Prostate gland (tissue), 2 donors: ENCODE data around the gene CHST10. TPM values are rescaled to one million over a fixed set of nuclear protein-coding genes. Genes with fewer than 3 reads are reported as not detected.

Source experiments
- DNase-seq: peaks from one replicate; pipeline ENCODE4 v3.0.0-alpha.2; 2019; ENCODE audit warnings: low spot score
- H3K27ac ChIP-seq, 2 donors: fragments of 200-600 bp; sonication (generic); 2 replicates each; pipeline ENCODE4 v1.5.1; 2017 to 2019
- H3K27me3 ChIP-seq: fragments of 200-600 bp; sonication (generic); replicated peaks from 2 replicates; pipeline ENCODE4 v1.5.1; 2019; ENCODE audit not compliant: insufficient read depth
- H3K36me3 ChIP-seq, 2 donors: fragments of 200-600 bp; sonication (generic); 1 replicate in 1 of 2; 2 replicates in 1 of 2; pipeline versions ENCODE4 v1.5.1 to v1.8.1; 2017 to 2019
- H3K4me1 ChIP-seq: fragments of 200-600 bp; sonication (generic); replicated peaks from 2 replicates; pipeline ENCODE4 v1.5.1; 2019
- H3K4me3 ChIP-seq, 2 donors: fragments of 200-600 bp; sonication (generic); 2 replicates each; pipeline ENCODE4 v1.5.1; 2017 to 2019
- H3K9me3 ChIP-seq: fragments of 200-600 bp; sonication (generic); 2 replicates; pipeline ENCODE4 v1.5.1; 2017
- POLR2A ChIP-seq: fragments of 450-650 bp; IDR thresholded peaks from one replicate; pipeline ENCODE4 v1.6.1; 2016; ENCODE audit warnings: antibody characterized with exemption, mild to moderate bottlenecking
- POLR2AphosphoS5 ChIP-seq: sonication (generic); formaldehyde crosslinking; IDR thresholded peaks from one replicate; pipeline ENCODE4 v1.6.1; 2017; ENCODE audit warnings: antibody characterized with exemption
- WGBS: methylation state at CpG from one replicate; pipeline ENCODE4 v1.1.5; 2018; 5-methylcytosine and 5-hydroxymethylcytosine counted together
- intact Hi-C: fragments of 100-400 bp; cut with DNase I; formaldehyde crosslinking; loops from one replicate; pipeline ENCODE4 v1.14.2; 2022
- total RNA-seq, 2 donors: library from RNA; depleted of rRNA; stranded (reverse); fragments of >200 nt; gene quantifications; one replicate each; pipeline ENCODE4 v1.1.0, GENCODE V29; 2016
- TF ChIP-seq, protein P1 (sequence below), 4 experiments: fragments of 200-600 bp in 2 of 4; fragments of 450-650 bp in 2 of 4; sonication (generic) in 2 of 4; IDR thresholded peaks; 1 replicate in 3 of 4; 2 replicates in 1 of 4; pipeline ENCODE4 v1.5.1; 2016 to 2019; ENCODE audit warnings: antibody characterized with exemption in 4 of 4, mild to moderate bottlenecking in 2 of 4, moderate library complexity in 2 of 4

The CHST10 gene
- total RNA-seq, 2 donors from 2014 or later: 10.0 to 27.7 TPM

DNA sequence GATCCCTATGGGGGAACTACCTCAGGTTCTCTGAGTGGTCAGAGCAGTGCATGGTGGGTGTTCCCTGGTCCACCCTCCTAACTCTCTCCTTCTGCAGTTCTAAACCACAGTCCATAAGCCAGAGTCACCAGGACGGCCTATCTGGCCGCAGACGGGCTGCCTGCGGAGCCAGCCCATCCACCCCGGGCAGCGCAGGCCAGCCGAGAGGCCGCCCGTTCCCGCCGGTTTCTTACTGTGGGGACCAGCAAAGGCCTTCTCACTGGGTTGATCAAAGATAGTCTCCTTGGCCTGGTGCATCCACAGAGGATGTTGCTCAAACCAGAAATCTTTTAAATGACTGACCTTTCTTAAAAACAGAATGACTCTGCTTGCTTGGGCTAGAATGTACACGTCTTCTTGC is 9.6 kb upstream of the CHST10 start:
- H3K27ac ChIP-seq: no peak overlapping the region
- H3K27me3 ChIP-seq: no peaks in the 10 kb centered on the region
- no peak overlapping the region for H3K4me3 ChIP-seq
- no peak for DNase-seq
- TF ChIP-seq, protein P1, sequence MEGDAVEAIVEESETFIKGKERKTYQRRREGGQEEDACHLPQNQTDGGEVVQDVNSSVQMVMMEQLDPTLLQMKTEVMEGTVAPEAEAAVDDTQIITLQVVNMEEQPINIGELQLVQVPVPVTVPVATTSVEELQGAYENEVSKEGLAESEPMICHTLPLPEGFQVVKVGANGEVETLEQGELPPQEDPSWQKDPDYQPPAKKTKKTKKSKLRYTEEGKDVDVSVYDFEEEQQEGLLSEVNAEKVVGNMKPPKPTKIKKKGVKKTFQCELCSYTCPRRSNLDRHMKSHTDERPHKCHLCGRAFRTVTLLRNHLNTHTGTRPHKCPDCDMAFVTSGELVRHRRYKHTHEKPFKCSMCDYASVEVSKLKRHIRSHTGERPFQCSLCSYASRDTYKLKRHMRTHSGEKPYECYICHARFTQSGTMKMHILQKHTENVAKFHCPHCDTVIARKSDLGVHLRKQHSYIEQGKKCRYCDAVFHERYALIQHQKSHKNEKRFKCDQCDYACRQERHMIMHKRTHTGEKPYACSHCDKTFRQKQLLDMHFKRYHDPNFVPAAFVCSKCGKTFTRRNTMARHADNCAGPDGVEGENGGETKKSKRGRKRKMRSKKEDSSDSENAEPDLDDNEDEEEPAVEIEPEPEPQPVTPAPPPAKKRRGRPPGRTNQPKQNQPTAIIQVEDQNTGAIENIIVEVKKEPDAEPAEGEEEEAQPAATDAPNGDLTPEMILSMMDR (IDR thresholded peaks at IDR 0.05): no peak
- TF ChIP-seq POLR2A (no peak), POLR2AphosphoS5 (no peak)
- H3K4me1 ChIP-seq: no peaks in the 10 kb centered on the region
- no peaks in the 10 kb centered on the region for H3K9me3 ChIP-seq
- 90% methylated on average over 12 of the region's 12 CpGs for WGBS
- H3K36me3 ChIP-seq: no peaks in the 10 kb centered on the region
- intact Hi-C loops: loop anchor here (5.0 to 10.0 kb wide), 2 partner anchors 130 to 558 kb away; no protein-coding TSS in a partner anchor

DNA sequence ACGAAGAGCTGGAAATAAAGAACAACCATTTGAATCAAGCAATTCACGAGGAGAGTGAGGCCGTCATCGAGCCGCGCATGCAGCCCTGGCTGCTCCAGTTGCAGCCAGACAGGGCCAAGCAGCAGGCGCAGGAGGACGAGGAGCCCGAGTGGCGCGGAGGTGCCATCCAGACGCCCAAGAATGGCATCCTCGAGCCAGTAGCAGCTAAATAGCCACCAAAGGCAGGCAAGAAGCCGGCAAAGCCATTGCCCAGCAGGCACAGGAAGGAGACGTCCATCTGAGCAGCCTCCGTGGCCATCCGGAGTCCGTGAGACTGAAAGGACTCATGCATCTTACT is 8.9 kb upstream of the CHST10 start:
- no peak overlapping the region for H3K27ac ChIP-seq
- WGBS: 91% methylated on average over 18 of the region's 18 CpGs
- no peak for DNase-seq
- no peak overlapping the region for H3K4me3 ChIP-seq
- intact Hi-C loops: loop anchor here (5.0 to 10.0 kb wide), 2 partner anchors 131 to 558 kb away; no protein-coding TSS in a partner anchor
- H3K9me3 ChIP-seq: no peaks in the 10 kb centered on the region
- no peak for TF ChIP-seq POLR2AphosphoS5
- TF ChIP-seq POLR2A: no peak
- TF ChIP-seq, protein P1 (IDR thresholded peaks at IDR 0.05): no peak
- no peaks in the 10 kb centered on the region for H3K36me3 ChIP-seq
- no peaks in the 10 kb centered on the region for H3K4me1 ChIP-seq
- H3K27me3 ChIP-seq: no peaks in the 10 kb centered on the region

DNA sequence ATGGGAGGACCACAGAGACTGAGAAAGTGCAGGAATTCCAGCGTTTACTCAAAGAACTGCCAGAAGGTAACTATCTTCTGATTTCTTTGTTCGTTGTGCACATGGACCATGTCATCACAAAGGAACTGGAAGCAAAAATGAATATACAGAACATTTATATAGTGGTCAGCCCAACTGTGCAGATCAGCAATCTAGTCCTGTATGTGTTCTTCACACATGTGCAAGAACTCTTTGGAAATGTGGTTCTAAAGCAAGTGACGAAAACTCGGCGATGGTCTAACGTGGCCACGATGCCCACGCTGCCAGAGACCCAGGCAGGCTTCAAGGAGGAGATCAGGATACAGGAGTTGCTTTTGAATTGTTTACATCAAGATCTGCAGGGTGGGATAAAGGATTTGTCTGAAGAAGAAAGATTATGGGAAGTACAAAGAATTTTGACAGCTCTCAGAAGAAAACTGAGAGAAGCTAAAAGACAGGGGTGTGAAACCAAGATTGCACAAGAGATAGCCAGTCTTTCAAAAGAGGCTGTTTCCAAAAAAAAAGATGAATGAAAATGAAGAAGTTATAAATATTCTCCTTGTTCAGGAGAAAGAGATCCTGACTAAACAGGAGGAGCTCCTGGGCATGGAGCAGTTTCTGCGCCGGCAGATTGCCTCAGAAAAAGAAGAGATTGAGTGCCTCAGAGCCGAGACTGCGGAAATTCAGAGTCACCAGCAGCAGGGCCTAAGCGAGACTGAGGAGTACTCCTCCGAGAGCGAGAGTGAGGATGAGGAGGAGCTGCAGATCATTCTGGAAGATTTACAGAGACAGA is 8.3 kb upstream of the CHST10 start:
- Histone ChIP-seq H3K4me1 (no peaks in the 10 kb centered on the region), H3K36me3 (no peaks in the 10 kb centered on the region), H3K4me3 (no peak overlapping the region), H3K27ac (no peak overlapping the region), H3K9me3 (no peaks in the 10 kb centered on the region), H3K27me3 (no peaks in the 10 kb centered on the region)
- 83% methylated on average over 15 of the region's 15 CpGs for WGBS
- TF ChIP-seq, protein P1 (IDR thresholded peaks at IDR 0.05): no peak
- TF ChIP-seq POLR2AphosphoS5 (no peak), POLR2A (no peak)
- intact Hi-C loops: loop anchor here (5.0 to 10.0 kb wide), 2 partner anchors 132 to 559 kb away; no protein-coding TSS in a partner anchor
- no peak for DNase-seq

DNA sequence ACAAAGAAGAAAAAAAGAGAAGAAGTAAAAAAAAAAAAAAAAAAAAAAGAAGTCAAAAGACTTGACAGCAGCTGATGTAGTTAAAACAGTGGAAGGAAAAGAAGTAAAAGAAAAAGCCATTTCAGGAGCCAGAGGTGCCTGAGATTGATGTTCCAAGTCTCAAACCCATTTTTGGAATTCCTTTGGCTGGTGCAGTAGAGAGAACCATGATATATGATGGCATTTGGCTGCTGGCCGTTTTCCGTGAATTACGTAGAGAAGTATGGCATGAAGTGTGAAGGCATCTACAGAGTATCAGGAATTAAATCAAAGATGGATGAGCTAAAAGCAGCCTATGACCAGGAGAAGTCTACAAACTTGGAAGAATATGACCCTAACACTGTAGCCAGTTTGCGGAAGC is 7.6 kb upstream of the CHST10 start:
- H3K27ac ChIP-seq: no peak overlapping the region
- H3K9me3 ChIP-seq: no peaks in the 10 kb centered on the region
- H3K4me3 ChIP-seq: no peak overlapping the region
- no peaks in the 10 kb centered on the region for H3K27me3 ChIP-seq
- no peak for TF ChIP-seq POLR2AphosphoS5
- TF ChIP-seq, protein P1 (IDR thresholded peaks at IDR 0.05): no peak
- no peak for TF ChIP-seq POLR2A
- no peaks in the 10 kb centered on the region for H3K36me3 ChIP-seq
- H3K4me1 ChIP-seq: no peaks in the 10 kb centered on the region
- intact Hi-C loops: loop anchor here (5.0 to 10.0 kb wide), 2 partner anchors 132 to 560 kb away; no protein-coding TSS in a partner anchor
- 67% methylated on average over 4 of the region's 4 CpGs for WGBS
- no peak for DNase-seq
